ENCODE measurements around the gene CIBAR2. TPM values are rescaled to one million over a fixed set of nuclear protein-coding genes. Genes with fewer than 3 reads are reported as not detected.

CIBAR2 gene
- total RNA-seq, 1 experiment from 2014 or later = not detected

DNA sequence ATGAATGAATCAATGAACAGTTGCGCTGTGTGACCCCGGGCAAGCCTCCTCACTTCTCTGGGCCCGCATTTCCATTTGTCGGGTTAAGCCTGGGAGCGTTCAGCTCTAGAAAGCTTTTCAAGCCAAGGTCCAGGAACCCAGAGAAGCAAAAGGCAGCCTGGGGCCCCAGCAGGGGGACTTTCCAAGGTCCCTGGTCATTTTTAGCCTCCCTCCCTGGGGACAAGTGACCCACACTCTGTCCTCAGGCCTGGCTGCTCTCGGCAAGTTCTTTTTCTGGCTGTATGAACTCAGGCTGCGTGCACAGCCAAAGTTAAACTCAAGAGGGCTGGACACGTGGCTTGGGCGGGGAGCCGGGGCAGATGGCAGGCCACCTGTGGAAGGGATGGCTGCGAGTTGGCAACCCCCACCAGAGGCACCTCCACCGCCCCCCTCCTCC is 41.4 kb upstream of the CIBAR2 start:
- no peak for DNase-seq
- Histone ChIP-seq H3K4ac (ENCODE audit: low read depth, low read length) (no peak overlapping the region), H4K20me1 (ENCODE audit: control insufficient read depth, insufficient read depth, insufficient read length) (no peaks in the 10 kb centered on the region), H3K27ac (ENCODE audit: insufficient read length, low read depth, low read length) (no peak overlapping the region), H4K5ac (ENCODE audit: insufficient read length, low read depth, low read length) (no peak overlapping the region), H3K23ac (ENCODE audit: insufficient read length, low read depth, low read length) (no peak overlapping the region), H2BK15ac (ENCODE audit: low read depth, low read length) (no peak overlapping the region), H3K4me2 (ENCODE audit: insufficient read depth, insufficient read length, low read length) (no peak overlapping the region), H2BK5ac (ENCODE audit: insufficient read length, low read length) (no peak overlapping the region), H2BK20ac (ENCODE audit: low read depth, low read length, poor library complexity, severe bottlenecking) (no peak overlapping the region), H3K18ac (ENCODE audit: insufficient read length, low read depth, low read length) (no peak overlapping the region), H3K9me3 (ENCODE audit: control insufficient read depth, low read depth, low read length) (no peaks in the 10 kb centered on the region), H2BK120ac (ENCODE audit: low read depth, low read length, poor library complexity, severe bottlenecking) (no peak overlapping the region), H4K8ac (replicated peaks; ENCODE audit: insufficient read length, low read depth, low read length) (no peak overlapping the region), H4K91ac (ENCODE audit: insufficient read length, low read depth, low read length) (no peak overlapping the region), H3T11ph (ENCODE audit: low read length) (no peak overlapping the region), H3K14ac (ENCODE audit: insufficient read depth, low read length) (no peak overlapping the region; the same call in 1 of the 2 replicates), H2BK12ac (ENCODE audit: insufficient read length, low read depth, low read length) (no peak overlapping the region), H3K9ac (ENCODE audit: extremely low read depth, insufficient read length, low read length) (no peak overlapping the region), H2AFZ (ENCODE audit: low read length) (no peak overlapping the region), H3K4me1 (ENCODE audit: insufficient read depth, low read length) (no peaks in the 10 kb centered on the region; the same call in 1 of the 2 replicates), H3K23me2 (ENCODE audit: insufficient read length, low read depth, low read length, poor library complexity, severe bottlenecking) (no peaks in the 10 kb centered on the region), H3K56ac (ENCODE audit: insufficient read length, low read depth, low read length) (no peak overlapping the region), H3K79me1 (ENCODE audit: insufficient read depth, low read depth, low read length, poor library complexity, severe bottlenecking) (no peaks in the 10 kb centered on the region), H3K27me3 (ENCODE audit: insufficient read depth, low read length) (no peaks in the 10 kb centered on the region; the same call in 1 of the 2 replicates), H2AK5ac (ENCODE audit: insufficient read length, low read length) (no peak overlapping the region), H3K79me2 (ENCODE audit: insufficient read depth, low read length) (no peaks in the 10 kb centered on the region)
- H3K4me1 Mint-ChIP-seq = peaks cover 12 to 15% of the 10 kb centered on the region in 2 experiments
- TF ChIP-seq CTCF (conservative IDR thresholded peaks at IDR 0.05) = no peak
- no peak overlapping the region for H3K27ac Mint-ChIP-seq
- H3K36me3 Mint-ChIP-seq (ENCODE audit: insufficient read depth in 1 of 3, low read depth in 3 of 3) = no peaks in the 10 kb centered on the region; a peak in 1 of 7 replicates
- H3K9me3 Mint-ChIP-seq = no peaks in the 10 kb centered on the region; a peak in 1 of 5 replicates
- no peak overlapping the region for H3K4me3 Mint-ChIP-seq
- no CpG with 5 or more reads among the region's 12 CpGs for WGBS (ENCODE audit: extremely low coverage, insufficient read length, low lambda C conversion rate)
- peaks cover 2% of the 10 kb centered on the region; the same call in 1 of the 2 replicates for H3K27me3 Mint-ChIP-seq (ENCODE audit: low read depth)

Data from H9 (cell line).